Daoy (cell line): ENCODE measurements around the gene VSIG1. TPM values are rescaled to one million over a fixed set of nuclear protein-coding genes. Genes with fewer than 3 reads are reported as not detected.
A peak's percentile ranks its signal among the peaks of the same experiment; 100 is the strongest.

Experiments used
- DNase-seq: peaks from one replicate; pipeline ENCODE4 v3.0.0-alpha.2; 2015; ENCODE audit warnings: low read depth
- total RNA-seq: library from RNA; depleted of rRNA; stranded (reverse); fragments of >200 nt; shearing (Covaris generic); gene quantifications from 2 replicates; pipeline ENCODE4 v1.2.3, GENCODE V29; 2014; rRNA removed

The VSIG1 gene
- 0.18 and 0.40 TPM in 2 replicates for total RNA-seq

- no peak for DNase-seq
Measured at GRCh38 chrX:108044554-108045256, at the start of gene VSIG1. TSS of gene VSIG1 (plus strand) at chrX:108045065. CDS start at chrX:108045131, 66 bp downstream.

GRCh38 chrX:107996124-107996523 is 48.7 kb upstream of the VSIG1 start:
- no peak for DNase-seq

- no peak for DNase-seq
Measured at GRCh38 chrX:108000751-108001150, 44.1 kb upstream of the VSIG1 start.

GRCh38 chrX:108001218-108001814 is 43.5 kb upstream of the VSIG1 start:
- DNase-seq: peak; percentile 27

- DNase-seq: no peak
Measured at GRCh38 chrX:108018656-108019381, 26.0 kb upstream of the VSIG1 start.

GRCh38 chrX:108019382-108019875 is 25.4 kb upstream of the VSIG1 start:
- no peak for DNase-seq

- peak; percentile 7 for DNase-seq
Measured at GRCh38 chrX:108020631-108021030, 24.2 kb upstream of the VSIG1 start.

GRCh38 chrX:108022491-108023089 is 22.3 kb upstream of the VSIG1 start:
- no peak for DNase-seq

GRCh38 chrX:108025376-108025775 is 19.5 kb upstream of the VSIG1 start:
- DNase-seq: no peak

GRCh38 chrX:108025954-108026600 is 18.8 kb upstream of the VSIG1 start:
- no peak for DNase-seq

- no peak for DNase-seq
Measured at GRCh38 chrX:108028854-108029253, 16.0 kb upstream of the VSIG1 start.

GRCh38 chrX:108029928-108030711 is 14.7 kb upstream of the VSIG1 start:
- DNase-seq: no peak

GRCh38 chrX:108032944-108033343 is 11.9 kb upstream of the VSIG1 start:
- DNase-seq: no peak

GRCh38 chrX:108033890-108034289 is 11.0 kb upstream of the VSIG1 start:
- DNase-seq: no peak

GRCh38 chrX:108034725-108035124 is 10.1 kb upstream of the VSIG1 start:
- DNase-seq: no peak

- peak; percentile 79 for DNase-seq
Measured at GRCh38 chrX:108036298-108036973, 8.4 kb upstream of the VSIG1 start.

- DNase-seq: no peak
Measured at GRCh38 chrX:108049649-108050048, 4.8 kb downstream of the VSIG1 start.

GRCh38 chrX:108053218-108053617 is 8.4 kb downstream of the VSIG1 start:
- DNase-seq: no peak

- DNase-seq: no peak
Measured at GRCh38 chrX:108055546-108055945, 10.7 kb downstream of the VSIG1 start.

- DNase-seq: no peak
Measured at GRCh38 chrX:108059801-108060200, 14.9 kb downstream of the VSIG1 start.
